HG03457 (cell line): ENCODE data around the gene FOXF2.

Source experiments
- ATAC-seq: cut with Tn5 transposase; IDR thresholded peaks from one replicate; pipeline ENCODE4 v1.9.1; 2021; ENCODE audit warnings: moderate number of reproducible peaks; ENCODE audit not compliant: unreplicated experiment

The FOXF2 gene

GRCh38 chr6:1405221-1405620 lies 15.8 kb downstream of the FOXF2 start:
- no peak for ATAC-seq

- no peak for ATAC-seq
These were observed 17.1 kb downstream of the FOXF2 start for GRCh38 chr6:1406306-1407072.

GRCh38 chr6:1407499-1407990 lies 18.2 kb downstream of the FOXF2 start:
- no peak for ATAC-seq

- no peak for ATAC-seq
These were observed 20.5 kb downstream of the FOXF2 start for GRCh38 chr6:1409774-1410465.

- no peak for ATAC-seq
These were observed 23.5 kb downstream of the FOXF2 start for GRCh38 chr6:1412901-1413300.

- no peak for ATAC-seq
These were observed 26.2 kb downstream of the FOXF2 start for GRCh38 chr6:1415416-1416063.

GRCh38 chr6:1416191-1416760 lies 26.9 kb downstream of the FOXF2 start:
- no peak for ATAC-seq

- ATAC-seq, result no peak
These were observed 27.4 kb downstream of the FOXF2 start for GRCh38 chr6:1416820-1417219.

- ATAC-seq, result no peak
These were observed 28.3 kb downstream of the FOXF2 start for GRCh38 chr6:1417718-1418117.

GRCh38 chr6:1418471-1419191 lies 29.3 kb downstream of the FOXF2 start:
- ATAC-seq, result no peak

GRCh38 chr6:1420382-1420781 lies 31.0 kb downstream of the FOXF2 start:
- no peak for ATAC-seq

GRCh38 chr6:1422290-1422689 lies 32.9 kb downstream of the FOXF2 start:
- ATAC-seq, result no peak

GRCh38 chr6:1423578-1423977 lies 34.2 kb downstream of the FOXF2 start:
- ATAC-seq, result no peak

GRCh38 chr6:1424306-1424927 lies 35.0 kb downstream of the FOXF2 start:
- no peak for ATAC-seq

- ATAC-seq, result no peak
These were observed 37.0 kb downstream of the FOXF2 start for GRCh38 chr6:1426416-1426815.

- ATAC-seq, result no peak
These were observed 46.4 kb downstream of the FOXF2 start for GRCh38 chr6:1435806-1436205.

GRCh38 chr6:1436334-1437306 lies 47.2 kb downstream of the FOXF2 start:
- no peak for ATAC-seq

- ATAC-seq, result no peak
These were observed 48.4 kb downstream of the FOXF2 start for GRCh38 chr6:1437553-1438406.
